ENCODE data around the gene KIF20A. TPM values are rescaled to one million over a fixed set of nuclear protein-coding genes. Genes with fewer than 3 reads are reported as not detected.

KIF20A gene
- total RNA-seq, 1 donor from 2014 or later = 0.67 TPM

Other genes starting within 250 kb of the KIF20A start
- 82.4 TPM for gene FAM13B, start 146.0 kb upstream of the KIF20A start, total RNA-seq
- gene WNT8A, start 95.1 kb upstream of the KIF20A start, total RNA-seq = not detected
- 3.7 TPM for gene NME5, start 39.7 kb upstream of the KIF20A start, total RNA-seq
- gene BRD8, start 482 bp upstream of the KIF20A start, total RNA-seq = 67.0 TPM
- 22.9 TPM for gene CDC23, start 34.2 kb downstream of the KIF20A start, total RNA-seq
- gene GFRA3, start 95.5 kb downstream of the KIF20A start, total RNA-seq = 17.7 TPM
- not detected for gene CDC25C, start 152.7 kb downstream of the KIF20A start, total RNA-seq
- 25.6 TPM for gene FAM53C, start 159.2 kb downstream of the KIF20A start, total RNA-seq
- gene KDM3B, start 173.6 kb downstream of the KIF20A start, total RNA-seq = 73.7 TPM